HepG2 (cell line): ENCODE measurements around the gene TMCC1. TPM values are rescaled to one million over a fixed set of nuclear protein-coding genes. Genes with fewer than 3 reads are reported as not detected.

Experiments used
- CSRNP2 ChIP-seq: sonication (generic); formaldehyde crosslinking; conservative IDR thresholded peaks from 2 replicates; pipeline ENCODE4 v1.8.0; 2022; ENCODE audit warnings: low read depth, missing genetic modification reagents
- ZNF18 ChIP-seq: sonication (generic); formaldehyde crosslinking; IDR thresholded peaks from 2 replicates; pipeline ENCODE4 v1.8.0; 2022; ENCODE audit warnings: mild to moderate bottlenecking, missing genetic modification reagents; ENCODE audit not compliant: insufficient replicate concordance
- polyA plus RNA-seq, 8 experiments: library from polyadenylated mRNA; depleted of rRNA in 3 of 8; stranded (reverse) in 7 of 8; unstranded in 1 of 8; fragments of >200 nt; fragmentation: Illumina TruSeq in 4 of 8; extraction: Trizol in 4 of 8; gene quantifications; 2 replicates each; pipeline versions ENCODE4 v1.2.1 to v1.2.3, GENCODE V29; 2011 to 2016; ENCODE audit warnings: low read depth in 4 of 8, missing spikeins in 1 of 8, mixed read lengths in 1 of 8; ENCODE audit not compliant: insufficient read depth in 1 of 8
- total RNA-seq, 5 experiments: library from RNA; depleted of rRNA; stranded (reverse); fragments of >200 nt; fragmentation: Illumina TruSeq; extraction: Trizol; gene quantifications; 2 replicates each; pipeline ENCODE4 v1.2.3, GENCODE V29; 2016; ENCODE audit warnings: low read depth in 1 of 5
- TF ChIP-seq, protein P1 (sequence below): sonication (generic); formaldehyde crosslinking; IDR thresholded peaks from 2 replicates; pipeline ENCODE4 v1.5.0; 2020; ENCODE audit warnings: mild to moderate bottlenecking, missing genetic modification reagents, borderline replicate concordance
- TF ChIP-seq, protein P2 (sequence below): sonication (generic); formaldehyde crosslinking; IDR thresholded peaks from 2 replicates; pipeline ENCODE4; 2020; ENCODE audit warnings: missing genetic modification reagents, mild to moderate bottlenecking, borderline replicate concordance

TMCC1 gene
- total and polyA plus RNA-seq, 2 of the 13 experiments (the other 11 are each of a cell fraction or from before 2014, with no cell fraction given), result 12.1 to 264 TPM

DNA sequence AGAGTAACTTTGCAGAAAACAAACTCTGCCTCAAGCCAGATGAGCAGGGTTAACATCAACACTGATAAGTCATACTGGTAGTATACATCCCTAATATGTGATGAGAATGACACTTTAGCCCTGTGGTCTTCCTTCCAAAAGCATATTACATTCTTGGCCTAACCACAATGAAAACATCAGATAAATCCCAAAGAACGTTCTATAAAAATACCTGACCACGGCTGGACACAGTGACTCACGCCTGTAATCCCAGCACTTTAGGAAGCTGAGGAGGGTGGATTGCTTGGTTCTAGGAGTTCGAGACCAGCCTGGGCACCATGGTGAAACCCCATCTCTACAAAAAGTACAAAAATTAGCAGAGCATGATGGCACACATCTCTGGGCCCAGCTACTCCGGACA lies 4.7 kb downstream of the TMCC1 start (continued):
- TF ChIP-seq ZNF18 (CRISPR knock-in tag), result no peak
- TF ChIP-seq, protein P1, sequence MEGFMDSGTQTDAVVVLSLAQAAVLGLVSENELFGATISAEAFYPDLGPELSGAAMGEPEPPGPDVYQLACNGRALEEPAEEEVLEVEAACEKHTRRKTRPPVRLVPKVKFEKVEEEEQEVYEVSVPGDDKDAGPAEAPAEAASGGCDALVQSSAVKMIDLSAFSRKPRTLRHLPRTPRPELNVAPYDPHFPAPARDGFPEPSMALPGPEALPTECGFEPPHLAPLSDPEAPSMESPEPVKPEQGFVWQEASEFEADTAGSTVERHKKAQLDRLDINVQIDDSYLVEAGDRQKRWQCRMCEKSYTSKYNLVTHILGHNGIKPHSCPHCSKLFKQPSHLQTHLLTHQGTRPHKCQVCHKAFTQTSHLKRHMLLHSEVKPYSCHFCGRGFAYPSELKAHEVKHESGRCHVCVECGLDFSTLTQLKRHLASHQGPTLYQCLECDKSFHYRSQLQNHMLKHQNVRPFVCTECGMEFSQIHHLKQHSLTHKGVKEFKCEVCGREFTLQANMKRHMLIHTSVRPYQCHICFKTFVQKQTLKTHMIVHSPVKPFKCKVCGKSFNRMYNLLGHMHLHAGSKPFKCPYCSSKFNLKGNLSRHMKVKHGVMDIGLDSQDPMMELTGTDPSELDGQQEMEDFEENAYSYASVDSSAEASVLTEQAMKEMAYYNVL (CRISPR knock-in tag), result no peak
- TF ChIP-seq, protein P2, sequence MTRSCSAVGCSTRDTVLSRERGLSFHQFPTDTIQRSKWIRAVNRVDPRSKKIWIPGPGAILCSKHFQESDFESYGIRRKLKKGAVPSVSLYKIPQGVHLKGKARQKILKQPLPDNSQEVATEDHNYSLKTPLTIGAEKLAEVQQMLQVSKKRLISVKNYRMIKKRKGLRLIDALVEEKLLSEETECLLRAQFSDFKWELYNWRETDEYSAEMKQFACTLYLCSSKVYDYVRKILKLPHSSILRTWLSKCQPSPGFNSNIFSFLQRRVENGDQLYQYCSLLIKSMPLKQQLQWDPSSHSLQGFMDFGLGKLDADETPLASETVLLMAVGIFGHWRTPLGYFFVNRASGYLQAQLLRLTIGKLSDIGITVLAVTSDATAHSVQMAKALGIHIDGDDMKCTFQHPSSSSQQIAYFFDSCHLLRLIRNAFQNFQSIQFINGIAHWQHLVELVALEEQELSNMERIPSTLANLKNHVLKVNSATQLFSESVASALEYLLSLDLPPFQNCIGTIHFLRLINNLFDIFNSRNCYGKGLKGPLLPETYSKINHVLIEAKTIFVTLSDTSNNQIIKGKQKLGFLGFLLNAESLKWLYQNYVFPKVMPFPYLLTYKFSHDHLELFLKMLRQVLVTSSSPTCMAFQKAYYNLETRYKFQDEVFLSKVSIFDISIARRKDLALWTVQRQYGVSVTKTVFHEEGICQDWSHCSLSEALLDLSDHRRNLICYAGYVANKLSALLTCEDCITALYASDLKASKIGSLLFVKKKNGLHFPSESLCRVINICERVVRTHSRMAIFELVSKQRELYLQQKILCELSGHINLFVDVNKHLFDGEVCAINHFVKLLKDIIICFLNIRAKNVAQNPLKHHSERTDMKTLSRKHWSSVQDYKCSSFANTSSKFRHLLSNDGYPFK, result no peak
- no peak for TF ChIP-seq CSRNP2 (CRISPR knock-in tag)
